Tibial artery (tissue), 4 donors: Measurements from ENCODE around the gene C11orf65.

Source experiments
- DNase-seq, 2 donors: peaks; one replicate each; pipeline ENCODE4 v3.0.0-alpha.2; 2019
- H3K27ac ChIP-seq, 2 donors: fragments of 200-600 bp; sonication (generic) in 1 of 2; 1 replicate in 1 of 2; 2 replicates in 1 of 2; pipeline ENCODE4 v1.5.1; 2018 to 2019; ENCODE audit warnings: mild to moderate bottlenecking in 1 of 2
- H3K27me3 ChIP-seq, 2 donors: fragments of 200-600 bp; sonication (generic) in 1 of 2; one replicate each; pipeline versions ENCODE4 v1.5.1 to v1.6.0; 2016 to 2019
- H3K36me3 ChIP-seq, 3 donors: fragments of 200-600 bp; sonication (generic) in 2 of 3; one replicate each; pipeline ENCODE4 v1.5.1; 2016 to 2019; ENCODE audit warnings: mild to moderate bottlenecking in 2 of 3
- H3K4me1 ChIP-seq, 4 donors: fragments of 200-600 bp; sonication (generic) in 2 of 4; 1 replicate in 3 of 4; 2 replicates in 1 of 4; pipeline ENCODE4 v1.5.1; 2016 to 2019
- H3K4me3 ChIP-seq, 2 donors: fragments of 200-600 bp; sonication (generic) in 1 of 2; 1 replicate in 1 of 2; 2 replicates in 1 of 2; pipeline ENCODE4 v1.5.1; 2018 to 2019; ENCODE audit warnings: mild to moderate bottlenecking in 2 of 2
- H3K9me3 ChIP-seq, 3 donors: fragments of 200-600 bp; sonication (generic) in 1 of 3; one replicate each; pipeline ENCODE4 v1.5.1; 2016 to 2019
- intact Hi-C: fragments of 100-400 bp; cut with DNase I; formaldehyde crosslinking; loops from one replicate; pipeline ENCODE4 v1.15.0; 2023; ENCODE audit warnings: low total_unique reads
- TF ChIP-seq, protein P1 (sequence below), 2 experiments: fragments of 200-600 bp in 1 of 2; fragments of 450-650 bp in 1 of 2; IDR thresholded peaks; one replicate each; pipeline ENCODE4 v1.5.1; 2017 to 2019; ENCODE audit warnings: antibody characterized with exemption in 2 of 2, mild to moderate bottlenecking in 1 of 2, moderate library complexity in 1 of 2

The C11orf65 gene

DNA sequence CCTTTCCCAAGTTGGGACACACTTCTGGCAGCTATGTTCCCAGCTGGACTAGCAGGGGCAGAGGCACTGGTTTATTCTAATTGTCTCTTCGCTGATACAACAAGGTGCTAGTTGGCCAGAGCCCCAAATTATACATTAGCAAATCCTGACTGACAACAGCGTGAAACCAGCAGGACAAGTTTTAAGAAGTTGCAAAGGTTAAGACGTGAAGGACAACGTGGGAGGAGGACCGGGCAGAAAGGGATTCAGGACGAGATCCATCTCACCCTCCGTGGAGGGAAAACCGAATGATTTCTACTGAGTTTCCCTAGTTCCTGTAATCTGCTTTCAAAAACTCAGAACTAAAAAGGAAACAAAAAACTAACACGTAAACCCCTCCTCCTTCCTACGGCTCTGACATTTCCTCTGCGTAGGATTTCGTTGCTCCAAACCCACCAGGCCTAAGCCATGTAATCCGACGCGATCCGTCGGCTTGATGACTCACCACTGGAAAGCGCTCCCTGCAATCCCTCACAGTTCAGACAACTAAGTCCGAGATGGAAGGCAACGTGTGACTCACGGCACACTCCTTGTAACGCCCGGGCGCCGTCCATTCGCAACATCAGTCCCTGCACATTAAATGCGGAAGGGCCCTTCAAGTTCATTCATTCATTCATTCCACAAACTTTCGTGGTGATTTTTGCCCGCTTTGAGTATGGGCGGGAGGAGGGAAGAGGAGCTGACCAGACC is 30.2 kb upstream of the C11orf65 start:
- H3K36me3 ChIP-seq, result no peaks in the 10 kb centered on the region
- TF ChIP-seq, protein P1, sequence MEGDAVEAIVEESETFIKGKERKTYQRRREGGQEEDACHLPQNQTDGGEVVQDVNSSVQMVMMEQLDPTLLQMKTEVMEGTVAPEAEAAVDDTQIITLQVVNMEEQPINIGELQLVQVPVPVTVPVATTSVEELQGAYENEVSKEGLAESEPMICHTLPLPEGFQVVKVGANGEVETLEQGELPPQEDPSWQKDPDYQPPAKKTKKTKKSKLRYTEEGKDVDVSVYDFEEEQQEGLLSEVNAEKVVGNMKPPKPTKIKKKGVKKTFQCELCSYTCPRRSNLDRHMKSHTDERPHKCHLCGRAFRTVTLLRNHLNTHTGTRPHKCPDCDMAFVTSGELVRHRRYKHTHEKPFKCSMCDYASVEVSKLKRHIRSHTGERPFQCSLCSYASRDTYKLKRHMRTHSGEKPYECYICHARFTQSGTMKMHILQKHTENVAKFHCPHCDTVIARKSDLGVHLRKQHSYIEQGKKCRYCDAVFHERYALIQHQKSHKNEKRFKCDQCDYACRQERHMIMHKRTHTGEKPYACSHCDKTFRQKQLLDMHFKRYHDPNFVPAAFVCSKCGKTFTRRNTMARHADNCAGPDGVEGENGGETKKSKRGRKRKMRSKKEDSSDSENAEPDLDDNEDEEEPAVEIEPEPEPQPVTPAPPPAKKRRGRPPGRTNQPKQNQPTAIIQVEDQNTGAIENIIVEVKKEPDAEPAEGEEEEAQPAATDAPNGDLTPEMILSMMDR (IDR thresholded peaks at IDR 0.05), result no peak
- H3K27ac ChIP-seq, result peak overlapping the region; percentile 87 to 97
- intact Hi-C loops, result loop anchor here (2.0 to 10.0 kb wide), 2 partner anchors 31 to 167 kb away; partner anchors contain the start of genes C11orf65 and DDX10
- no peaks in the 10 kb centered on the region for H3K9me3 ChIP-seq
- peaks cover 0 to 14% (median 6%) of the 10 kb centered on the region in 4 donors for H3K4me1 ChIP-seq
- no peaks in the 10 kb centered on the region for H3K27me3 ChIP-seq
- H3K4me3 ChIP-seq, result peak overlapping the region; percentile 68 to 96
- DNase-seq, result peak; percentile 93 to 94

DNA sequence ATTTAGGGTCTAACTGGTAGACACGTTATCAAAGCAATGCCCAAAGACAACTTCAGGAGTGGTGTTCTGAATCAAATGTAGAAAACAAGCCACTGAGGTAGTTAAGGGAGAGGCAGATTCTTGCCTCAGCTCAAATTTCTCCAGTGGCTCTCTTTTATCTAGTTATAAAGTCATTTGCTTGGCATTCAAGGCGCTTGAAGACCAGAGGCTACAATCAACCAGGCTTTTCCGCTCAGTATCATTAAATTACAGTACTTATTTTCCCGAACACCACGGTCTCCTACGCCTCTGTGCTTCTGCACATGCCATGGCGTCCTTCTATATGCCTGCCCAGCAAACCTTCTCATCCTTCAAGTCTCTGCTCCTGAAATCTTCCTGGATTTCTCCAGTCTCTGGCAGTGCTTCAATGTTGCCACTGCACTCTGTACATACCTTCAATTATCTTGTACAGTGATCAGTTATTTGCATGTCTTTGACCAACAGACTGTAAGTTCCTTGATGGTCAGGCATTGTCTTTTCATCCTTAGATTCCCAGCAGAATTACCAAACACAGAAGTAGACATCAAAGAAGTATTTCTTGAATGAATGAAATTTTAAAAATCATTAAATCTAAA is 29.4 kb upstream of the C11orf65 start:
- peaks cover 0 to 14% (median 6%) of the 10 kb centered on the region in 4 donors for H3K4me1 ChIP-seq
- no peaks in the 10 kb centered on the region for H3K9me3 ChIP-seq
- DNase-seq, result no peak
- peak overlapping the region; percentile 87 to 97 for H3K27ac ChIP-seq
- H3K4me3 ChIP-seq, result peak overlapping the region; percentile 68 to 96
- TF ChIP-seq, protein P1 (IDR thresholded peaks at IDR 0.05), result no peak
- H3K27me3 ChIP-seq, result no peaks in the 10 kb centered on the region
- intact Hi-C loops, result loop anchor here (10.0 kb wide), 1 partner anchor 168 kb away; the partner anchor contains the start of gene DDX10
- H3K36me3 ChIP-seq, result no peaks in the 10 kb centered on the region

DNA sequence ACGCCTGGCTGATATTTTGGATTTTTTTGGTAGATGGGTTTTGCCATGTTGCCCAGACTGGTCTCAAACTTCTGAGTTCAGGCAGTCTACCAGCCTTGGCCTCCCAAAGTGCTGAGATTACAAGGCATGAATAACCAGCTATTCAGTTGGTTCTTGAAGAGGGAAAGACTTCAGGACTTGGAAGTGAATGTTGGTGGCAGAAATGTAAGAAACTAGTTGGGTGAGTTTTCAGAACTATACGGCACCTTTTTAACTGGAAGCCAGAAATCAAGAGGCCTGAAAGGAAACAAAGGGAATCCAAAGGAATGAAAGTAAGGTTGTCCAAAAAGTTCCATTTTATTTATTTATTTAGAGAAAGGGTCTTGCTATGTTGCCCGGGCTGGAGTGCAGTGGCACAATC is 28.0 kb upstream of the C11orf65 start:
- Histone ChIP-seq H3K27ac (no peak overlapping the region), H3K9me3 (no peaks in the 10 kb centered on the region), H3K4me1 (peaks cover 0 to 14% (median 6%) of the 10 kb centered on the region in 4 donors), H3K4me3 (no peak overlapping the region), H3K27me3 (no peaks in the 10 kb centered on the region), H3K36me3 (peaks cover 0 to 5% (median 1%) of the 10 kb centered on the region in 3 donors)
- TF ChIP-seq, protein P1 (IDR thresholded peaks at IDR 0.05), result no peak
- intact Hi-C loops, result loop anchor here (10.0 kb wide), 1 partner anchor 169 kb away; the partner anchor contains the start of gene DDX10
- no peak for DNase-seq

DNA sequence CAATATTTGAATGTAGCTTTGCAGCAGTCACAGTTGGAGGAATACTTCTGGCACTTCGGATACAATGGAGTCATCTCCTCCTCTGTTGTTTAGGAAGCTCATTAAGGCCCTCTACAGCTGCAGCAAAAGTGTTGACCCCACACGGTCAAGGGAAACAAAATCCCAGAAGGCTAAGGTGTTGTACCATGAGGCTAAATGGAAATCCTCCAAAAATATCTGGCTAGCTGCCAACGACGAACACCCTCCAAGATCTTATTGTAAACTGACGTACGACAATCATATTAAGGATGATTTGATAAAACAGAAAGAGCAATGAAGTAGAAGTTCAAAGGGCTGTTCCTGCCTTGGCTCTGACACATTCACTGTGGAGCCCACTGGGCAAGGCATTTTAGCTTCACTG is 26.9 kb upstream of the C11orf65 start:
- Histone ChIP-seq H3K9me3 (no peaks in the 10 kb centered on the region), H3K4me3 (no peak overlapping the region), H3K27me3 (no peaks in the 10 kb centered on the region), H3K27ac (no peak overlapping the region), H3K4me1 (peaks cover 0 to 14% (median 6%) of the 10 kb centered on the region in 4 donors), H3K36me3 (peaks cover 7 to 17% (median 13%) of the 10 kb centered on the region in 3 donors)
- intact Hi-C loops, result loop anchor here (10.0 kb wide), 1 partner anchor 171 kb away; the partner anchor contains the start of gene DDX10
- TF ChIP-seq, protein P1 (IDR thresholded peaks at IDR 0.05), result no peak
- DNase-seq, result no peak

DNA sequence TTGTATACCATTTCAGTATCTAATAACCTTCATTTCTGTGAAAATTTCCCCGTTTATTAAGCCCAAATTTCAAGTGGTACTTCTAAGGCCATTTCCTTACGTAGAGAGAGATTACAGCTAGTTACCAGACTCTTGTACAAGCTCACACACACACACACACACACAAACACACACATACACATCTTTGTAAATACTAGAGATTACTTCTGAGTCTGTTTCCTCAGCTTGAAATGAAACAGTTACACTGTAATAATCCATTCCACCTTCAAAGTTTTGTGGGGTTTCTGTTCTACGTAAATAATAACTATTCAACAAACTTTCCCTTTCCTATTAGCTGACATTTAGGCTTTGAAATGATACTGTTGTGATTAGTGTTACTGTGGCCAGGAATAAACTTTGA is 24.6 kb upstream of the C11orf65 start:
- H3K4me3 ChIP-seq, result no peak overlapping the region
- H3K27me3 ChIP-seq, result no peaks in the 10 kb centered on the region
- TF ChIP-seq, protein P1 (IDR thresholded peaks at IDR 0.05), result no peak
- peaks cover 0 to 11% (median 5%) of the 10 kb centered on the region in 4 donors for H3K4me1 ChIP-seq
- H3K27ac ChIP-seq, result no peak overlapping the region
- H3K36me3 ChIP-seq, result peaks cover 22 to 30% (median 27%) of the 10 kb centered on the region in 3 donors
- DNase-seq, result no peak
- H3K9me3 ChIP-seq, result no peaks in the 10 kb centered on the region
- intact Hi-C loops, result loop anchor here (10.0 kb wide), 1 partner anchor 173 kb away; the partner anchor contains the start of gene DDX10
